ENCODE measurements around the gene LRRN1.

DNA sequence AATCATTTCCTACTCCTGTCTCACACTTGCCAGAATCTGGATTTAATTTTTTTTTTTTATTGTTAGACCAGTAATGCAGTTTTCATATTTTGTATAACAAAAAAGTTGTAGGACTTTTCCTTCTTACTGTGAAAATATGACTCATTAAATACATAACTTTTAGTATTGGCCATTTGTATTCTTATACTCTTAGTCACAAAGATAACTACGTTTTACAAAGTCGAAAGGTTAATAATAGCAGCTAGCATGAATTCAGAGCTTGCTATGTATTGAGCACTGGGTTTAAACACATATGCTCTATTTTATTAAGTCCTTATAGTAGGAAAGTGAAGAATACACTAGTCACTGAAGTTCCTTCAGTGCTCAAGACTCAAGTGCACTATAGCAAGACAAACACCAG is 43.1 kb downstream of the LRRN1 start:
- no peak for TF ChIP-seq EZH2 (IDR thresholded peaks at IDR 0.05; ENCODE audit: borderline replicate concordance)
- TF ChIP-seq, protein P1, sequence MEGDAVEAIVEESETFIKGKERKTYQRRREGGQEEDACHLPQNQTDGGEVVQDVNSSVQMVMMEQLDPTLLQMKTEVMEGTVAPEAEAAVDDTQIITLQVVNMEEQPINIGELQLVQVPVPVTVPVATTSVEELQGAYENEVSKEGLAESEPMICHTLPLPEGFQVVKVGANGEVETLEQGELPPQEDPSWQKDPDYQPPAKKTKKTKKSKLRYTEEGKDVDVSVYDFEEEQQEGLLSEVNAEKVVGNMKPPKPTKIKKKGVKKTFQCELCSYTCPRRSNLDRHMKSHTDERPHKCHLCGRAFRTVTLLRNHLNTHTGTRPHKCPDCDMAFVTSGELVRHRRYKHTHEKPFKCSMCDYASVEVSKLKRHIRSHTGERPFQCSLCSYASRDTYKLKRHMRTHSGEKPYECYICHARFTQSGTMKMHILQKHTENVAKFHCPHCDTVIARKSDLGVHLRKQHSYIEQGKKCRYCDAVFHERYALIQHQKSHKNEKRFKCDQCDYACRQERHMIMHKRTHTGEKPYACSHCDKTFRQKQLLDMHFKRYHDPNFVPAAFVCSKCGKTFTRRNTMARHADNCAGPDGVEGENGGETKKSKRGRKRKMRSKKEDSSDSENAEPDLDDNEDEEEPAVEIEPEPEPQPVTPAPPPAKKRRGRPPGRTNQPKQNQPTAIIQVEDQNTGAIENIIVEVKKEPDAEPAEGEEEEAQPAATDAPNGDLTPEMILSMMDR (IDR thresholded peaks at IDR 0.05; ENCODE audit: poor library complexity): no peak
